PC-9 (cell line): ENCODE measurements around the gene DAB1.

Experiments
- EZH2 ChIP-seq: fragments of 200-600 bp; sonication (generic); IDR thresholded peaks from 2 replicates; pipeline ENCODE4 v1.8.0; 2017; ENCODE audit warnings: antibody characterized with exemption, low read depth
- TF ChIP-seq, protein P1 (sequence below): fragments of 200-600 bp; sonication (generic); conservative IDR thresholded peaks from 2 replicates; pipeline ENCODE4 v1.6.1; 2017; ENCODE audit warnings: mixed run types, antibody characterized with exemption, mild to moderate bottlenecking, moderate library complexity

DNA sequence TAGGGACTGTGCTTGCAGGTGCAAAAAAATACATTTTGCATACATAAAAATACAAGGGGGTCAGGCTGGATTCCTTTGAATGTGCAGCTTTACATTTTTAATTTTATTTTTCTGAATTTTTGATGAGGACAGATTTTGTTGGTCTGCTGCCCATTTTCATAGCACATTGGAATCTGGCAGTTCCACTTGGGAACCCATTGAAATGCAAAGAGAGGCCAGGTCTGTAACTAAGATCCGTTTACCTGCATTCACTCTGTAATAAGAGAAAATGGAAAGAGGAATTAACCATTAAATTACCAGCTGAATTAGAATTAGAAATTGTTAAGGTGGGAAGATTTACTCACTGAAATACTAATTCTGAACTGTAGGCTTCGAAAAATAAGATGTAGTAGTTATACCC is 221.6 kb downstream of the DAB1 start:
- TF ChIP-seq, protein P1, sequence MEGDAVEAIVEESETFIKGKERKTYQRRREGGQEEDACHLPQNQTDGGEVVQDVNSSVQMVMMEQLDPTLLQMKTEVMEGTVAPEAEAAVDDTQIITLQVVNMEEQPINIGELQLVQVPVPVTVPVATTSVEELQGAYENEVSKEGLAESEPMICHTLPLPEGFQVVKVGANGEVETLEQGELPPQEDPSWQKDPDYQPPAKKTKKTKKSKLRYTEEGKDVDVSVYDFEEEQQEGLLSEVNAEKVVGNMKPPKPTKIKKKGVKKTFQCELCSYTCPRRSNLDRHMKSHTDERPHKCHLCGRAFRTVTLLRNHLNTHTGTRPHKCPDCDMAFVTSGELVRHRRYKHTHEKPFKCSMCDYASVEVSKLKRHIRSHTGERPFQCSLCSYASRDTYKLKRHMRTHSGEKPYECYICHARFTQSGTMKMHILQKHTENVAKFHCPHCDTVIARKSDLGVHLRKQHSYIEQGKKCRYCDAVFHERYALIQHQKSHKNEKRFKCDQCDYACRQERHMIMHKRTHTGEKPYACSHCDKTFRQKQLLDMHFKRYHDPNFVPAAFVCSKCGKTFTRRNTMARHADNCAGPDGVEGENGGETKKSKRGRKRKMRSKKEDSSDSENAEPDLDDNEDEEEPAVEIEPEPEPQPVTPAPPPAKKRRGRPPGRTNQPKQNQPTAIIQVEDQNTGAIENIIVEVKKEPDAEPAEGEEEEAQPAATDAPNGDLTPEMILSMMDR: no peak
- no peak for TF ChIP-seq EZH2
